Astrocyte (in vitro differentiated cells and primary cell): ENCODE data around the gene PIAS1. TPM values are rescaled to one million over a fixed set of nuclear protein-coding genes. Genes with fewer than 3 reads are reported as not detected.
A peak's percentile ranks its signal among the peaks of the same experiment; 100 is the strongest.
"Not testable (repeated sequence)": the region's sequence is repeated elsewhere in the genome, so short reads cannot be mapped to it uniquely, and the experiment has no call there.

Source experiments
- DNase-seq: peaks from one replicate; pipeline ENCODE4 v3.0.0-alpha.2; 2010; ENCODE audit warnings: low read depth
- FAIRE-seq: peaks from 2 replicates; lab custom pipeline; 2011; peaks lifted over from hg19 to GRCh38; lab: Jason Lieb, UNC
- H2AFZ ChIP-seq: 2 replicates; pipeline ENCODE4 v1.6.0; 2012; ENCODE audit warnings: low read depth, low read length, inconsistent platforms
- H3K27ac ChIP-seq: 2 replicates; pipeline ENCODE4 v1.5.1; 2011; ENCODE audit warnings: low read depth, low read length, inconsistent platforms
- H3K27me3 ChIP-seq: 2 replicates; pipeline ENCODE4 v1.6.0; 2011; ENCODE audit warnings: low read length, inconsistent platforms; ENCODE audit not compliant: insufficient read depth
- H3K36me3 ChIP-seq: 2 replicates; pipeline ENCODE4 v1.5.1; 2011; ENCODE audit warnings: low read length, inconsistent platforms; ENCODE audit not compliant: insufficient read depth
- H3K4me1 ChIP-seq: 2 replicates; pipeline ENCODE4 v1.5.1; 2011; ENCODE audit warnings: low read length, inconsistent platforms; ENCODE audit not compliant: insufficient read depth
- H3K4me2 ChIP-seq: 2 replicates; pipeline ENCODE4 v1.6.0; 2012; ENCODE audit warnings: low read length, inconsistent platforms
- H3K4me3 ChIP-seq: 2 replicates; pipeline ENCODE4 v1.5.1; 2011; ENCODE audit warnings: low read depth, mild to moderate bottlenecking, low read length, inconsistent platforms; ENCODE audit not compliant: insufficient read depth
- H3K79me2 ChIP-seq: 2 replicates; pipeline ENCODE4 v1.6.0; 2012; ENCODE audit warnings: mild to moderate bottlenecking, low read length, inconsistent platforms; ENCODE audit not compliant: insufficient read depth
- H3K9ac ChIP-seq: 2 replicates; pipeline ENCODE4 v1.6.0; 2012; ENCODE audit warnings: mild to moderate bottlenecking, low read length, inconsistent platforms
- H3K9me3 ChIP-seq: 2 replicates; pipeline ENCODE4 v1.5.1; 2012; ENCODE audit warnings: low read depth, mild to moderate bottlenecking, low read length, inconsistent platforms; ENCODE audit not compliant: insufficient read depth
- H4K20me1 ChIP-seq: 2 replicates; pipeline ENCODE4 v1.6.0; 2012; ENCODE audit warnings: low read length, inconsistent platforms; ENCODE audit not compliant: insufficient read depth
- H3K27ac Mint-ChIP-seq: one replicate; pipeline ENCODE4 v1.8.0; 2021; ENCODE audit warnings: mild to moderate bottlenecking, mixed read lengths; ENCODE audit not compliant: unreplicated experiment
- H3K27me3 Mint-ChIP-seq: one replicate; pipeline ENCODE4 v1.8.0; 2021; ENCODE audit warnings: low read depth, mixed read lengths; ENCODE audit not compliant: unreplicated experiment
- H3K36me3 Mint-ChIP-seq: one replicate; pipeline ENCODE4 v1.8.0; 2021; ENCODE audit warnings: low read depth, mixed read lengths; ENCODE audit not compliant: unreplicated experiment
- H3K4me1 Mint-ChIP-seq: one replicate; pipeline ENCODE4 v1.8.0; 2021; ENCODE audit warnings: low read depth, mixed read lengths; ENCODE audit not compliant: unreplicated experiment
- H3K4me3 Mint-ChIP-seq: one replicate; pipeline ENCODE4 v1.8.0; 2021; ENCODE audit warnings: mild to moderate bottlenecking, moderate library complexity, mixed read lengths; ENCODE audit not compliant: unreplicated experiment
- H3K9me3 Mint-ChIP-seq: one replicate; pipeline ENCODE4 v1.8.0; 2021; ENCODE audit warnings: mild to moderate bottlenecking, mixed read lengths; ENCODE audit not compliant: unreplicated experiment
- EZH2 ChIP-seq: IDR thresholded peaks from 2 replicates; pipeline ENCODE4 v1.6.1; 2012; ENCODE audit warnings: mild to moderate bottlenecking, low read length, inconsistent platforms; ENCODE audit not compliant: insufficient read depth
- total RNA-seq: library from RNA; stranded (reverse); gene quantifications from 2 replicates; pipeline ENCODE4 v1.2.1, GENCODE V29; 2021
- TF ChIP-seq, protein P1 (sequence below): IDR thresholded peaks from 2 replicates; pipeline ENCODE4 v1.5.1; 2011; ENCODE audit warnings: low read depth, mild to moderate bottlenecking, inconsistent platforms, low read length, moderate library complexity; ENCODE audit not compliant: insufficient read depth

PIAS1 gene
- total RNA-seq, 1 donor from 2014 or later = 30.2 TPM

DNA sequence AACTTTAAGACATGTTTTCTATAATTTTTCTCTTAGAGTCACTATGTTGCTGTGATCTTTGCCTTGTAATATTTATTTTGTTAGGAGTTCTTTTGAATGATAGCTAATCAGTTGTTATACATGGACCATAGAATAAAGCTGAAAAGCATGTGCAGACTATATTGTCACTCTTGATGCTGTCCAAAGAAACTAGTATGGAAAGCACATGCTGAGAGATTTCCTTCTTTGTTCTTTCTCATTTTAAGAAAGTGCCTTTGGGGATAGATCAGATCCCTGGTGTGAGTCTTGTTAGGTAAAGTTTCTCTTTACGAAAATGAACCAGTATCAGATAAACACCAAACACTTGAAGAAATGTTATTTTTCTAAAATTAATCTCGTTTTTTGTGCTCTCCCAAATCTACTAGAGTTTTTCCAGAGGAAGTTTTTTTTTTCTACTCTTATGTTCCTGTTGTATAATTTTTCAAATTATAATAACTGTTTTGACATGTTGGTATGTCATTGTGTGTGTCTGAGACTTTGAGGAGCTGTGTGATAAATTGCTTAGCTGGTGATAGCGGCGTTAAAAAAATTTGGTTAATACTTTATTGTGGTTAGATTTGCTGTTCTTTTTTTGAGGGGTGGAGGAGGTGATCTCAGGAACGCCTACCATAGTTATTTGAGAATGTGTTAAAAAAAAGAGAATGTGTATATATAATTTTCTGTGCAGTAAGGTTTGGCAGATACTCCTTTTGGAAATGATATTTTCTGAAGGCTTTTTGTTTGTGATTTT is 2.2 kb downstream of the PIAS1 start:
- Mint-ChIP-seq H3K27me3 (no peaks in the 10 kb centered on the region), H3K27ac (peak overlapping the region; percentile 50), H3K9me3 (no peaks in the 10 kb centered on the region), H3K4me3 (peak overlapping the region; percentile 98), H3K4me1 (peaks cover 18% of the 10 kb centered on the region), H3K36me3 (peaks cover 2% of the 10 kb centered on the region)
- H3K27me3 ChIP-seq = no peaks in the 10 kb centered on the region
- no peak overlapping the region for H3K27ac ChIP-seq
- H3K4me1 ChIP-seq = peaks cover 8% of the 10 kb centered on the region
- TF ChIP-seq, protein P1, sequence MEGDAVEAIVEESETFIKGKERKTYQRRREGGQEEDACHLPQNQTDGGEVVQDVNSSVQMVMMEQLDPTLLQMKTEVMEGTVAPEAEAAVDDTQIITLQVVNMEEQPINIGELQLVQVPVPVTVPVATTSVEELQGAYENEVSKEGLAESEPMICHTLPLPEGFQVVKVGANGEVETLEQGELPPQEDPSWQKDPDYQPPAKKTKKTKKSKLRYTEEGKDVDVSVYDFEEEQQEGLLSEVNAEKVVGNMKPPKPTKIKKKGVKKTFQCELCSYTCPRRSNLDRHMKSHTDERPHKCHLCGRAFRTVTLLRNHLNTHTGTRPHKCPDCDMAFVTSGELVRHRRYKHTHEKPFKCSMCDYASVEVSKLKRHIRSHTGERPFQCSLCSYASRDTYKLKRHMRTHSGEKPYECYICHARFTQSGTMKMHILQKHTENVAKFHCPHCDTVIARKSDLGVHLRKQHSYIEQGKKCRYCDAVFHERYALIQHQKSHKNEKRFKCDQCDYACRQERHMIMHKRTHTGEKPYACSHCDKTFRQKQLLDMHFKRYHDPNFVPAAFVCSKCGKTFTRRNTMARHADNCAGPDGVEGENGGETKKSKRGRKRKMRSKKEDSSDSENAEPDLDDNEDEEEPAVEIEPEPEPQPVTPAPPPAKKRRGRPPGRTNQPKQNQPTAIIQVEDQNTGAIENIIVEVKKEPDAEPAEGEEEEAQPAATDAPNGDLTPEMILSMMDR = no peak
- TF ChIP-seq EZH2 = no peak
- no peaks in the 10 kb centered on the region for H3K36me3 ChIP-seq
- peaks cover 64% of the 10 kb centered on the region for H4K20me1 ChIP-seq
- H3K9me3 ChIP-seq = no peaks in the 10 kb centered on the region
- no peak overlapping the region for H2AFZ ChIP-seq
- FAIRE-seq = no peak
- peak; percentile 42 for DNase-seq
- H3K79me2 ChIP-seq = peaks cover 69% of the 10 kb centered on the region
- H3K9ac ChIP-seq = peak overlapping the region; percentile 93
- peak overlapping the region; percentile 97 for H3K4me2 ChIP-seq
- peak overlapping the region; percentile 80 for H3K4me3 ChIP-seq

DNA sequence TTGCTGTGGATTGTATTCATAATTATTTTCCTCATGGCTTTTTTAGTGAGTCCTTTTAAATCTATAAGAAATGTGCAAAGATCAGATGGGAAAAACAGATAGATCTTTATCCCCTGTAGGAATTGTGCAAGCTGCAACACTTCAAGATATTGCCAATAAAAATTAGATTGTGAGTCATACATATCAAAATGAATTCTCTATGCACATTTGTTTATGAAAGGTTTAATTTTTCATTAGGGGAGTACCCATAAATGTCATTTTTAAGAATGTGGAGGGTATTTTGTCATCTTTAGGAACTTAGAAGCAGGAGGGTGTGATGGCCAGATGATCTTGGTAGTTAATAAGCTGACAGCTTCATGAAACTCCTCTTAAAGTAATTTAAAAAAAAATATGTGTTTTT is 2.9 kb downstream of the PIAS1 start:
- Histone ChIP-seq H3K79me2 (peaks cover 77% of the 10 kb centered on the region), H3K9ac (no peak overlapping the region), H3K4me3 (no peak overlapping the region), H3K4me2 (no peak overlapping the region), H3K27ac (no peak overlapping the region), H2AFZ (no peak overlapping the region), H3K36me3 (no peaks in the 10 kb centered on the region), H3K27me3 (no peaks in the 10 kb centered on the region), H3K9me3 (no peaks in the 10 kb centered on the region), H4K20me1 (peaks cover 72% of the 10 kb centered on the region), H3K4me1 (peaks cover 8% of the 10 kb centered on the region)
- TF ChIP-seq, protein P1 = no peak
- TF ChIP-seq EZH2 = no peak
- Mint-ChIP-seq H3K27me3 (no peaks in the 10 kb centered on the region), H3K27ac (no peak overlapping the region), H3K36me3 (peaks cover 2% of the 10 kb centered on the region), H3K9me3 (no peaks in the 10 kb centered on the region), H3K4me3 (no peak overlapping the region), H3K4me1 (peaks cover 23% of the 10 kb centered on the region)
- DNase-seq (no peak), FAIRE-seq (no peak)

DNA sequence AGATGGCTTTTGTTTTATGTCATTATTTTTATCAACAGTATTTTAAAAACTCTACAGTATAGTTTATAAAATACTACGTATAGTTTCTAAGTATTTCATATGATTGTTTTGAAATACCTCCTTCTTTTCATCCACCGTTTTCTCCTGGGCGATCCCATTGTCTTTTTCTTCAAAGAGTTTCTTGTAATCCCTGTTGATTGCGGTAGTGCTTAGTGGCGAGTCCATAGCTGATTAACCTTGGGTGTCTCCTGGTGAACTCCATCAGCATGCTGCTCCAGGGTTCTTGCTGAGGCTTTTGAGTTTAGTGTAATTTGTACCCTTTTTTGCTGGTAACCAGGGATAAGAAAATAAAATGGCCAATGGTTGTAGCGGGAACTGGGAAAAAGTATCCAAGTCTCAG is 3.6 kb downstream of the PIAS1 start:
- peak overlapping the region; percentile 20 for H3K27ac Mint-ChIP-seq
- H3K9me3 Mint-ChIP-seq = no peaks in the 10 kb centered on the region
- no peaks in the 10 kb centered on the region for H3K9me3 ChIP-seq
- no peak for FAIRE-seq
- no peak overlapping the region for H3K27ac ChIP-seq
- peaks cover 84% of the 10 kb centered on the region for H3K79me2 ChIP-seq
- DNase-seq = no peak
- no peak overlapping the region for H3K9ac ChIP-seq
- H3K36me3 Mint-ChIP-seq = peaks cover 2% of the 10 kb centered on the region
- H3K4me3 ChIP-seq = no peak overlapping the region
- peaks cover 79% of the 10 kb centered on the region for H4K20me1 ChIP-seq
- TF ChIP-seq, protein P1 = no peak
- TF ChIP-seq EZH2 = no peak
- peak overlapping the region; percentile 13 for H3K4me3 Mint-ChIP-seq
- peaks cover 8% of the 10 kb centered on the region for H3K4me1 ChIP-seq
- H3K4me2 ChIP-seq = no peak overlapping the region
- no peaks in the 10 kb centered on the region for H3K27me3 Mint-ChIP-seq
- H2AFZ ChIP-seq = no peak overlapping the region
- H3K4me1 Mint-ChIP-seq = peaks cover 26% of the 10 kb centered on the region
- H3K27me3 ChIP-seq = no peaks in the 10 kb centered on the region
- H3K36me3 ChIP-seq = no peaks in the 10 kb centered on the region

DNA sequence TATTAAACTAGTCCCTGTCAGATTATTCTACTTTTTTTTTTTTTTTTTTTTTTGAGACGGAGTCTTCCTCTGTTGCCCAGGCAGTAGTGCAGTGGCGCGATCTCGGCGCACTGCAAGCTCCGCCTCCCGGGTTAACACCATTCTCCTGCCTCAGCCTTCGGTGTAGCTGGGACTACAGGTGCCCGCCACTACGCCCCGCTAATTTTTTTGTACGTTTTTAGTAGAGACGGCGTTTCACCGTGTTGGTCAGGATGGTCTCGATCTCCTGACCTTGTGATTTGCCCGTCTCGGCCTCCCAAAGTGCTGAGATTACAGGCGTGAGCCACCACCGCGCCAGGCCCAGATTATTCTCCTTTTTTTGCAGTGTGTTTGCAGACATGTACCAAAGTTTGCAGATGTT is 4.9 kb downstream of the PIAS1 start:
- DNase-seq, H3K27ac Mint-ChIP-seq, H3K9ac ChIP-seq, H3K36me3 Mint-ChIP-seq, H2AFZ ChIP-seq, H3K4me1 ChIP-seq, H3K36me3 ChIP-seq, H3K27me3 Mint-ChIP-seq, FAIRE-seq, H3K4me2 ChIP-seq, H3K27me3 ChIP-seq, H3K9me3 ChIP-seq, H3K27ac ChIP-seq, H3K4me3 Mint-ChIP-seq, H3K4me3 ChIP-seq, H3K9me3 Mint-ChIP-seq: not testable (repeated sequence)
- peaks cover 88% of the 10 kb centered on the region for H4K20me1 ChIP-seq
- H3K79me2 ChIP-seq = peaks cover 96% of the 10 kb centered on the region
- H3K4me1 Mint-ChIP-seq = peaks cover 30% of the 10 kb centered on the region
